ENCODE data around the gene CFP.

CFP gene

GRCh38 chrX:47644557-47645091, 14.9 kb upstream of the CFP start:
- DNase-seq (ENCODE audit: low read depth, low spot score) = peak; percentile 42
- H3K4me3 ChIP-seq (ENCODE audit: low read length) = no peak overlapping the region

DNA sequence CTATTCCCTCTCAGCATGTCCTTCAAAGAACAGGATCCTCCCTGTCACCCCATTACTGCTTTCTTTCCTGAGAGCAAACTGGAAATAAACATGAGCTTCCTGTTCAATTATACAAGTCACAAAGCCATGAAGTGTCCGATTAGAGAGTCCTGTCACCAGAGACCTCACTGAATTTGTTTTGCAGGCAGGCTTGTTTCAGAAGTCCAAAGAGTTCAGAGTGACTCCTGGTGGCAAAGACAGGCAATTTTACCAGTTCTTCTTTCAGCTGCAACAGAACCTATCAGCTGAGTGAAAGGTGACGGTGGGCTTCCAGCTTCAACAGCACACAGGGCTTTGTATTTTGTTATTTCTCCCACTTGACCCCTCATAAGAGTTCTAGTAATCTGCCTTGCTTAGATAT, 14.2 kb upstream of the CFP start:
- DNase-seq (ENCODE audit: low read depth, low spot score) = no peak

DNA sequence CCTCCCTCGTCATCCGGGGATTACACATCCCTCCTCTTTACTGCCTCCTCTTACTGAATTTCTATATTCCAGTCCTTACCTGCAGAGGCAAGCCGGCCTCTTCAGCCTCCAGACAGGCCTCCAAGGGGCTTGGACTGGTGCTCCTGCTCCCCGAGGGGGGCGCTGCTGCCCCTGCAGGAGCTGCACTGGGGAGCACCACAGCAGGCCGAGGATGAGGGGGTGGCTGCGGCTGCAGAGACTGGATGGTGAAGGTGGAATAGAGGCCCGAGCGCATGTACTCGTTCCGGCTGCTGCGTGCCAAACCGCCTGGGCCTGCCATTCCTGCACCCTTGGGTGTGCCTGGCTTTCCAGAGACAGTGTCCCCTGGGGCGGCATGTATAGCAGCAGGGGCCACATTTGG, 9.1 kb upstream of the CFP start:
- DNase-seq (ENCODE audit: low read depth, low spot score) = no peak
- H3K4me3 ChIP-seq (ENCODE audit: low read length) = no peak overlapping the region

More for the DNA sequence above, 14.2 kb upstream of the CFP start:
- H3K4me3 ChIP-seq (ENCODE audit: low read length) = no peak overlapping the region

- H3K4me3 ChIP-seq (ENCODE audit: low read length) = no peak overlapping the region
- no peak for DNase-seq (ENCODE audit: low read depth, low spot score)
These were observed 7.9 kb upstream of the CFP start for GRCh38 chrX:47637546-47638195.

- no peak for DNase-seq (ENCODE audit: low read depth, low spot score)
These were observed 5.3 kb upstream of the CFP start for GRCh38 chrX:47634871-47635575.

DNA sequence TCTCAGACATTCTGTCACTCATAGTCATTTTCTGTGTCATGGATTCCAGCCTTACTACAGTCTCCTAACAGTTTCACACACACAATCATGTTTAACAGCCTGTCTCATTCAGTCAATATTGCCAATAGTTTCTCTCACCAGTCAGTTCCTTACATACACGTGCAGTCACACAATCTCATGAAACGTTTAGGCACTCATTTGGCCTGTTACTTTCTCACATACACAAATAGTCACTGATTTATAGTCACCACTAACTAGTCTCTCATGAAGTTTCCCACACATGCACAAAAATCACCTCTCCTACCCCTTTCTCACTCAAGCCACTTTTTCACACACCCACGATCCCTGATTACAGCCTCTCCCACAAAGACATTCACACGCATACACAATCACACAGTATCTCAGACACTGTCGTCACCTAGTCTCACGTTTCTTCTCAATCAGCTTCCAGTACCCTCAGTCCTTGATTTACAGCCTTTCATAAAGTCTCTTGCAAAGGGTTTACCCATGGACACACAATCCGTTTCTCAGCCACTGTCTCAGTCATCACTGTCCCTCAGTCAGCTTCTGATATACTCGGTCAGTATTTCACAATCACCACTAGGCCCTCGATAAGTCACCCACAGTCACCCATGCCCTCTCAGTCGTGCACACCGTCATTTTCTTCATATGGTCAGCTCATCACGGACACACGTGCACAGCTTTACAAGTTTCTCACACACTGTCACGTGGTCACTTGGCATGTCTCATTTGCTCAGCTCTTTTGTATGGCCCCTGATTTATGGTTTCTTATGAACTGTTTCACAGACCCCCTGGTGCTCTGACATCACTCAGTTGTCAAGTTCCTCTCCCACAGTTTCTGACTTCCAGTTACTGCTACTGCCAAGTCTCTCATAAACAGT, 4.2 kb upstream of the CFP start:
- DNase-seq (ENCODE audit: low read depth, low spot score) = no peak
- no peak overlapping the region for H3K4me3 ChIP-seq (ENCODE audit: low read length)

More at GRCh38 chrX:47634871-47635575, 5.3 kb upstream of the CFP start:
- no peak overlapping the region for H3K4me3 ChIP-seq (ENCODE audit: low read length)

DNA sequence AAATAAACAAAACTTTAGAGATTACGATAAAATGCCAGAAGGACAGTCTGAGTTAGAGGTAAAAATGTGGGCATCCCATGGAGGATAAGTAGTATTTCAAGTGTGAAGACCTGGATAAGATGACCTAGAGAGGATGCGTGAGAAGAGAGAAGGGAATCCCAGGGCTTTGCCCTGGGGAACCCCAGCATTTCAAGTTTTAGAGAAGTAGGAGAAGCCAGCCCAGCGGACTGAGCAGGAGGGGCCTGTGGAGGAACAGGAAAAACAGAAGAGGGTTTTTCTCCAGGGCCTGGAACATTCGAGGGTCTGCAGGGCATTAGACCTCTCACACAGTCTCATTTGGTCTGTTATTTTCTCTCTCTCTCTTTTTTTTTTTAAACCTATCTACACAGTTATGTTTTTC, 2.9 kb upstream of the CFP start:
- no peak overlapping the region for H3K4me3 ChIP-seq (ENCODE audit: low read length)
- DNase-seq (ENCODE audit: low read depth, low spot score) = no peak

DNA sequence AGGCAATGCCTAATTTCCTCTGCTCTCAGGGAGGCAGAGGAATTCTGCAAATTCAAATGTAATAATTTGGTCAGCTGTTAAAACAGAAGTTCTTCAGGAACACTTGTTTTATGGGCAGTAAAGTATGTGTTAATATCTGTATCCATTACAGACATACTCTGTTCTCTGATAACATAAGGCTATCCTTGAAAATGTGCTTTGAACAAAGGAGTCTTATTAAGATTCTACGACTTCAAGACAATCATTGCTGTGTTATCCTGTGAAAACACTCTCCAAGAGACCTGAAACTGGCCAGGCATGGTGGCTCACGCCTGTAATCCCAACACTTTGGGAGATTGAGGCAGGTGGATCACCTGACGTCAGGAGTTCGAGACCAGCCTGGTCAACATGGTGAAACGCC, 1.9 kb upstream of the CFP start:
- H3K4me3 ChIP-seq (ENCODE audit: low read length) = no peak overlapping the region
- no peak for DNase-seq (ENCODE audit: low read depth, low spot score)

DNA sequence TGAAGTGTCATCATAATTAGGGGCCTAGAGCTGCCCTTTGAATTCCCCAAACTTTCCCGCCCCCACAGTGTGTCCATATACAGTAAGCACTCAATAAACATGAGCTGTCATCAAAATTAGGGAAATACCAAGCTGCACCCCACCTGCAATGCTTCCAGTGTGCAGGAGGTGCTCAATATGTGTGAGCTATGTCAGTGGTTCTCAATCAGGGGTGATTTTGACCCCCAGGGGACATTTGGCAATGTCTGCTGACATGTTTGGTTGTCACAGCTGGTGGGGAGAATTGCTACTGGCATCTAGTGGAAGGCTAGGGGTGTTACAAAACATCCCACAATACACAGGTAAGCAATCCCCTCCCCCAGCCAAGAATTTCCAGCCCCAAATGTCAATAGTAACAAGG, 748 bp downstream of the CFP start:
- no peak for DNase-seq (ENCODE audit: low read depth, low spot score)
- no peak overlapping the region for H3K4me3 ChIP-seq (ENCODE audit: low read length)

DNA sequence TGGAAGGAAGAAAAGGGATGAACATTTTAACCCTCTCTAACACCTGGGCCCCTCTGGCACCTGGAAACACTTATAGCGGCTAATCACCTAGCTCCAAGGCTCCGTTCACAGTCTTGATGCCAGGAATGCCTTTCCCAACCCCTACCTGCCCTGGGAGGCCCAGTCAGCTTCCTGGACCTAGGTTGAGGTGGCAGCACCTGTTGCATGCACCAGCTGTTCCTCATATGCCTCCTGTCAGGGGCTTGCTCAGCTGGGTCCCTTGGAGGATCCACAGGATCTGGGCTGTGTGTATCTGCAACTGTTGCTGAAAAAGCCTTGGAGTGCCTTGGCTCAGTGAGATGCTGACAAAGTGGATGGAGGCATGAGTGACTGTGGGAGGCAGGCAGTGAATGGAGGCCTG, 4.4 kb downstream of the CFP start:
- H3K4me3 ChIP-seq (ENCODE audit: low read length) = no peak overlapping the region
- no peak for DNase-seq (ENCODE audit: low read depth, low spot score)

DNA sequence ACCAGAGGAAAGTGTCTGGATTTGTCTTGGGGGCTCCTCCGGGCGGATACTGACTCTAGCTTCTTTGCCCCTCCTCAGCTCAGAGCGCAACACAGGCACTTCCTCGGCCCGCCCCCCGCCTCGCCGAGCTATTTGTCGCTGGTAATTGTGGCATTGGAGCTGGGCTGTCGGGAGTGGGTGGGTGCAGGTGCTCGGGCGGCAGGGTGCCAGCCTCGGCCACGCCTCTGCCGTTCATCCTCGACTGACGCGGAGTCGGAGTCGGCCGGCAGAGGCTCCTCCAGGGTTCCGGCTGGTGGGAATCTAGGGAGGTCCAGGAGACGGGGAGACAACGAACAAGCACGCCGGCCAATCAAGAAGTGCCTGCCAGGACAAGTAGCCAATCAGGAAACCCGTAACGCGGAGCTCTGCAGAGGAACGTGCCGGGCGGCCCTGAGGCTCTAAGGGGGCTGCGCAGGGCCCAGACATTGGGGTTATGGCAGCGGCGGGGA, 6.1 kb downstream of the CFP start:
- DNase-seq (ENCODE audit: low read depth, low spot score) = peak; percentile 77

GRCh38 chrX:47621851-47622250, 7.9 kb downstream of the CFP start:
- DNase-seq (ENCODE audit: low read depth, low spot score) = no peak
- no peak overlapping the region for H3K4me3 ChIP-seq (ENCODE audit: low read length)

More for the DNA sequence above, 6.1 kb downstream of the CFP start:
- peak overlapping the region; percentile 56 for H3K4me3 ChIP-seq (ENCODE audit: low read length)

DNA sequence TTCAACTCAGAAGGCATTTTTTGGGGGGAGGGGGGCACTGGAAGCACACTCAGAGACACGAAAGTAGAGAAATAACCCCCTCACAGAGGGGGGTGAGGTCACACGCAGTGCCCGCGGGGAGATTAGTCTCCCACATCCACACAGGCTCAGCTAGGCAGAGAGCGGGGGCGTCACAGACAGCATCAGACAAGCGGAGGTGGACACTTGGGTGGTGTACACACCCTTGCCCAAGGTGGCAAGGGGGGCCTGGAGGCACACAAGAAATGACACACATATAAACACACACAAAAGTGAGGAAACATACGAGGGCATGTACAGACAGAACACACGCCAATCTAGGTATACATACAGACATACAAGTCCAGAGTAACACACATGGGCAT, 9.4 kb downstream of the CFP start:
- no peak for DNase-seq (ENCODE audit: low read depth, low spot score)
- no peak overlapping the region for H3K4me3 ChIP-seq (ENCODE audit: low read length)

DNA sequence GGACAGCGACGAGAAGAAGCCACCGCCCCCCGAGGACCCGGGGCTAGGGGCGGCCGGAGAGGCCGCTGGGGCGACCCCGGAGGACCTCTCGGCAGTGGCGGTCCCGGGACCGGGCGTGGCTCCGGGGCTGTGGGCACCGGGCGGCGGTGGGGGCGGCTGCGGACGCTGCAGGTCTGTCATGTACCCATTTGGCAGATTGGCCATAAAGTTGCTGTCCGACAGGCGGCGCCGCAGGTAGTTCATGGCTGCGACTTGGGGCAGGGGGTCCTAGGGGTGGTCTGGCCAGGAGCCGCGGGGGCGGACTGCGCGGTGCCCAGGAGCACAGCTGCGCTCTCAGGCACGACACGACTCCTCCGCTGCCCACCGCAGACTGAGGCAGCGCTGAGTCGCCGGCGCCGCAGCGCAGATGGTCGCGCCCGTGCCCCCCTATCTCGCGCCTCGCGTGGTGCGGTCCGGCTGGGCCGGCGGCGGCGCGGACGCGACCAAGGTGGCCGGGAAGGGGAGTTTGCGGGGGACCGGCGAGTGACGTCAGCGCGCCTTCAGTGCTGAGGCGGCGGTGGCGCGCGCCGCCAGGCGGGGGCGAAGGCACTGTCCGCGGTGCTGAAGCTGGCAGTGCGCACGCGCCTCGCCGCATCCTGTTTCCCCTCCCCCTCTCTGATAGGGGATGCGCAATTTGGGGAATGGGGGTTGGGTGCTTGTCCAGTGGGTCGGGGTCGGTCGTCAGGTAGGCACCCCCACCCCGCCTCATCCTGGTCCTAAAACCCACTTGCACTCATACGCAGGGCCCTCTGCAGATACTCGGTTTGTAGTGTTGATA, 10.0 kb downstream of the CFP start, which contains the start of gene SYN1:
SYN1 (minus strand) TSS at position 372 of the 817 bp plus-strand sequence; CDS start at position 243, 129 bp downstream.
- DNase-seq (ENCODE audit: low read depth, low spot score) = peak; percentile 68
- H3K4me3 ChIP-seq (ENCODE audit: low read length) = peak within 1 kb of the TSS; percentile 46

DNA sequence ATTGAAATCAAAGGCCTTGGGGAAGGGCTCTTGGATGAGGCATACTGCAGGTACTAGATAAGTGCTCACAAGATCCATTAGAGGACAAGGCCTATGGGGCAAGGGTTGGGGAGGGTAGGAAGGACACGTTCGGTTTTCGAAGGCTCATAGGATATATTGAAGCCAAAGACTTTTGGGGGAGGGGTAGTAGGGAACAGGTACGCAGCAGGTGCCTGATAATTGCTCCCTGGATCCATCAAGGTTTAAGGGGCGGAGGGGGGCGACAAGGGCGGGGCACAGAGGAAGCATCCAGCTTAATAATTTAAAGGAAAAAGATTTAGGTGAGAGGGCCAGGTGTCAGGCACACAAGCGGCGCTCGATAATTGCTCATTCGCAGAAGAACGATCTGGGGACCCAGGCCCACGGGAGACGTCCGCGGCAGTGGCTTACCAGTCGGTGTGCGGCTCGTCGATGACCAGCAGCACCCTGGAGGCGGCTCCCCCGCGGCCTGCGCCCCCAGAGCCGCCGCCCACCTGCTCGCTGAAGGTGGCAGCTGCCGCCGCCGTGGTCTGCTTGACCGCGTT, 10.7 kb downstream of the CFP start:
- no peak overlapping the region for H3K4me3 ChIP-seq (ENCODE audit: low read length)
- no peak for DNase-seq (ENCODE audit: low read depth, low spot score)

- no peak overlapping the region for H3K4me3 ChIP-seq (ENCODE audit: low read length)
- DNase-seq (ENCODE audit: low read depth, low spot score) = no peak
These were observed 15.1 kb downstream of the CFP start for GRCh38 chrX:47614618-47615017.

DNA sequence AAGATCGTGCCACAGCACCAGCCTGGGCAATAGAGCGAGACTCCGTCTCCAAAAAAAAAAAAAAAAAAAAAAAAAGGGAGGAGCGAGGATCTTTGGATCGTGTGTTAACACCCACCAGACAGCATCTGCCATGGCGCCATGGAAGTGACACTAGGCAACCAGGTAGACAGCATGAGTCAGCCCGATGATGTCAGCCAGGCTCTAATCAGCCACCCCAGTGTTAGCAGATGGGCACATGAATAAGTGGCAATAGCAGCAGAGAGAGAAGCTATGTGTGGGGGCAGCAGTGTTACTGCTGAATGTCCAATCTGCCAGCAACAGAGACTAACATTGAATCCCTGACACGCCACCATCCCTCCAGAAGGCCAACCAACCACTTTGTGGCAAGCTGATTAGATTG, 16.6 kb downstream of the CFP start:
- no peak for DNase-seq (ENCODE audit: low read depth, low spot score)
- no peak overlapping the region for H3K4me3 ChIP-seq (ENCODE audit: low read length)

- no peak for DNase-seq (ENCODE audit: low read depth, low spot score)
- no peak overlapping the region for H3K4me3 ChIP-seq (ENCODE audit: low read length)
These were observed 17.3 kb downstream of the CFP start for GRCh38 chrX:47612418-47612817.
